Effector CD8-positive, alpha-beta T cell (primary cell): ENCODE measurements around the gene ENG.

Experiments
- DNase-seq: peaks from one replicate; lab custom pipeline; 2025; lab: John Stamatoyannopoulos, UW

ENG gene

DNA sequence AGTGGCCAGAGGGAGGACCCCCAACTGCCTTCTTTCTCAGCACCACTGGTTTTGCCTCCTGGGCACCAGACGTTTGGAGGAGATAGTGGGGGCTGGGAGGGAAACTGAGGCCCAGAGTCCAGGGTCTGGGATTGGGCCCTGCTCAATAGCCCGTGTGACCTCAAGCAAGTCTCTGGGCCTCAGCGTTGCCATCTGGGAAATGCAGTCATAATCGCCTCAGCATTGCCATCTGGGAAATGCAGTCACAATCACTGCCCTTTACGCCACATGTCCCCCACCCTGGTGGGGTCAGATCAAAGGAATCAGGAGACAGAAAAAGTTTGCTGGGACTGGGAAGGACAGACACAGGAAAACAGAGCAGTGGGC, 77.6 kb downstream of the ENG start:
- no peak for DNase-seq

DNA sequence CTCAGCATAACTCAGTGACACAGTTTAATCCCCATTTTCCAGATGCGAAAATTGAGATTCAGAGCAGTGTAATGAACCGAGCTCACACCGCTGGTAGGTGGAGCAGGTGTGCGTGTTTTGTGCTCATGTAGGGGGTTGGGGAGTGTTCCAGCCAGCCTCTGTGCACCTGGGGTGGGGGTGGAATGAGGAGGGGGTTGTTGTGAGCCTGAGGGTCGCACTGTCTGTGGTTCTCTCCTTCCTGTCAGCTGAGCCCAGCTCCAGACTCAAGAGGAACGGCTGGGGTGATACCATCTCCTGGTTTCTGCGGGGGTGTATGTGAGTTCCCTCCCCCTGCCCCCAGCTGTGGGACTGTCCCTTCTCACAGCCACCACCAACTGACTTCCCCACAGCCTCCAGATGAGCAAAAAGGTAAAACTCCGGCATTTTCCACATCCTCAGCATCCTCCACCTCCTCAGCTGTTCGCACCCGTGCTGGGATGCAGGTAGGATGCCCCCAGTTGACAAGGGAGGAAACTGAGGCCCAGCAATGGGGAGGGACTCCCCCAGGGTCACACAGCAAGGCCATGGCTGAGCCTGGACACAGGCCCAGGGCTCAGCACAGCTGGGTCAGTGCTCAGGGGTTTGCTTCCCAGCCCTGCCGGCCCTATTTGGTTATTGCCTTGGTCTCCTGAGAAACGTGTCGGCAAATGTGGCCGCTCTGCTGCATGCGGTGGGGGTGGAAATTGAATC, 78.1 kb downstream of the ENG start:
- peak; percentile 54 for DNase-seq

DNA sequence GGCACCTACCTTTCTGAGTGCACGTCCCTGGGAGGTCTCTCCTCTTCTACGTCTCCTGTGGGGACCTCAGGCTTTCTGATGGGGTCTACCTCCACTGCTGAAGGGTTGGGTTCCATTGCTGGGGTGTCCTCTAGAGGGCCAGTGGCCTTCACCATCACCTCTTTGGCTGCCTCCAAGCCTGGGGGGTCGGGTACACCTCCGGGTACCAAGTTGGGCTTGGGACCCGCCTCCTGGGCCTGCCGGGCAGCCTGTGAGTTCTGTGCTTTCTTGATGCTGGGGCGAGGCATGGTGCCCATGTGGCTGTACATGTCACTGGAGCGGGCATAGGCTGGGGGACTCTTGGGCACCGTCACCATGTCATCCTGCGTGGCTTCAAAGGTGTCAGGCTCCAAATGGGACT, 80.5 kb downstream of the ENG start:
- no peak for DNase-seq

DNA sequence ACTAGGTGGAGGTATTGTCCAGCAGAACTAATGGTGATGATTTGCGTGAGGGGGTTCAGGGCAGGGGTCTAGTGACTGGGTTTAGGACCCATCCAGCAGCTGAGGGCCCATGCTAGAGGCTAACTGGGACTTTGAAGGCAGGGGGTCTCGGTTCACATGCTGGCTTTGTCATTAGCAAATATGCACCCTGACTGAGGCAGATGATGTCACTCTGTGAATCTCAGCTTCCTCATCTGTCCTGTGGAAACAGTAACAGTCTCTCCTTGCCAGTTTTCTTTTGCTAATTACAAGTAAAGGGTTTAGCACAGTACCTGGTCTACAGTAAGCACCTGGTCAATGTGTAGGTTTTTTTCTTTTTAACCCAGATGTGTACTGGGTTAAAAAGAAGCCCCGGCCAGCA, 81.2 kb downstream of the ENG start:
- DNase-seq = no peak

DNA sequence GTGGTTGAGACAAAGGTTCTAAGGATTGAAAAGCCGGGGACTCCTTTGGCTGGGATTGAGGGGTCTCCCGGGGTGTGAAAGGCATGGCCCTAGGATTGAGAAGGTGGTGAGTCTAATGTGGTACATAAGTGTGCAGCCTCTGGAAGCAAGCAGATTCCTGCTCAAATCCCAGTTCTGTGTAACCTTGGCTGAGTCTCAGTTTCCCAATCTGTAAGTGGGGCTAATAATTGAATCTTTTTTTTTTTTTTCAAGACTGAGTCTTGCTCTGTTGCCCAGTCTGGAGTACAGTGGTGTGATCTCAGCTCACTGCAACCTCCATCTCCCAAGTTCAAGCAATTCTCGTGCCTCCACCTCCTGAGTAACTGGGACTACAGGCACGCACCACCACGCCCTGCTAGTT, 81.9 kb downstream of the ENG start:
- no peak for DNase-seq

DNA sequence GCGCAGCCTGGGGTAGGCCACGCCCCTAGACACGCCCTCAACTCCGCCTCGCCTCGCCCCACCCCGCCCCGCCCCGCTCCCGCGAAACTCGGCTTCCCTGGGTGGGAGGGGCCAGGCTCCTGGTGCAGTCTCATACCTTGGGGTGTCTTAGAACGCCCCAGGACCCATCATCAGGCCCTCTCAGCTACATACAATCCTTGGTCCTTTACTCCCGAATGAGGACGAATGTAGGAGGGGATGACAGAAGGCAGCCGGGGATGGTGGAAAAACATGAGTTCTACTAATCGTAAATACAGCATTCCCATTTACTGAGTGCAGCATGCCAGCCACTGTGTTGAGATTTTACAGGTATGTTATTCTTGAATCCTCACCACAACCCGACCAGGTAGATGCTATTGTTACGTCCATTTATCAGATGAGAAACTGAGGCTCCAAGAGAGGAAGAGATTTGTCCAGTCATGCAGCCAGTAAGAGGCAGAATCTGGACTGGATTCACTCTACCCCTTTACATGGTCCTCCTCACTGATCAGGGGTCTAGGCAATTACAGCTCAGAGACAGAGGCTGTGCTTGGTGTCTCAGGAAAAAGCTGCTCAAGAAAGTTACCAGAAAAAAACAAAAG, 82.8 kb downstream of the ENG start:
- DNase-seq = no peak

DNA sequence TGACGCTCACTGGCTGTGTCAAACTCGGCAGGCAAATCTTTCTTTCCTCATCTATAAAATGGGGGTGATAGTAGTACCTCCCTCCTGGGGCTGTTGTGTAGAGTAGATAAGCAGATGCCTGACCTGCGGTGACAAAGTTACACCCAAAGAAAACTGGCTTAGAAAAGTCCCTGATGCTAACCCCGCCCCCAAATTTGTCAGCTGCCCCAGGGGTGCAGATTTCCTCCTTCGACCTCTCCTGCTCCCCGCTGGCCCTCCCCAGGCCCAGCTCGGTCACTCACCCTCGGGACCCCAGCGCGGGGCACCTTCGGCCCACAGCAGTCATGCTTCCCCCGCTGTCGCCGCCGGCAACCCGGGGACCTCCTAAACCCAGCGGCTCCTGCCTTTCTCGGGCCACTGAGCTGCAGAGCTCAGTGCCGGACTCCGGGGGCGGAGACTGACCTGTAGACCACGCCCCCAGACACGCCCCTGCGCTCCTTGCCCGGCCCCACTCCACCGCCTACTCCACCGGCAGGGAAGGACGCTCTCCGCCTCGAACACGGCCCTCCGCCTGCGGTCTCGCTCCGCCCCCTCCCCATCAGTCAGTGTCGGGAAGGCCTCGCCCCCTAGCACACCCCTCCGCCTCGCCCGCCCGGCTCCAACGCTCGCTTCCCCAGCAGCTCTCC, 83.4 kb downstream of the ENG start:
- DNase-seq = peak; percentile 88

DNA sequence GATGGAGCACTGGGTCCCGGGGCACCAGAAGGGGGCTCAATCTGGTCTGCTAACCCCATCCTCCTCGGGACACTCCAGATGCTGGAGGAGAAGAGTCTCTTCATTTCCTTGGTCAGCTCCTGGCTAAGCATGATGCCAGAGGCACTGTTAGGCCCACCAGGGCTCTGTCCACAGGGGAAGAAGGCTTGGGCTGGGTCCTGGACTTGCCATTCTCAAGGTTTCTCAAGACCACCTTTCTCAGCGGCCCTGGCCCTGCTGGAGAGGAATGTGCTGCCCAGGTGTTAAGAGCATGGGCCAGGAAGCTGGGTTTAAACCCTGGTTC, 83.9 kb downstream of the ENG start:
- DNase-seq = no peak

DNA sequence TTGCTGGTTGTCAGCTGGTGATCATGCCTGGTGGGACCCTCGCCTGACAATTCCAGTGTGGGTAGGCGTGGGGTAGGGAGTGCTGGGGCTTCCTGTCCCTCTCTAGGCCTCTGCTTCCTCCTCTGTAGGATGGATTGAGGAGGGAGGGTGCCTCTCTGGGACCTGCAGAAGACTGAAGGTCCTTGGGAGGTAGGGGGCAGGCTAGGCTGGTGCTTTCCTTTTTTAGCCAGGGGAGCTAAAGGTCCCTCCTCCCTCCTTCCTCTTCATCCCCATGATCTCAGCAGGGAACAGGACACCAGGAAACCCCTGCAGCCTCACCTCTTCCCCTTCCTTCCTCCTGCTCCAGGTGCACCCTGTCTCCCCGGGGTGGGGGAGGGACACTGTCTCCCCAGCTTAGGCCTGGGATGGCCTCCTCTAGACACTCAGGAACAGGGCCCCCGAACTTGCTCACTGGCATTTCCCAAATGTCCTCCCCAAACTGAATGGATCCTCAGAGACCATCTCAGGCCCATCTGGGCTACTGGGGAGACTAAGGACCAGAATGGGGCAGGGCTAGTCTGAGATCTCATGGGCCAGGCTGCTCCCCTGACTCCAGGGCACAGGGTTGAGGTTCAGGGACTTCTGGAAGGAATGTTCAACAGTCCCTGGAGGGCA, 84.4 kb downstream of the ENG start:
- DNase-seq = no peak

DNA sequence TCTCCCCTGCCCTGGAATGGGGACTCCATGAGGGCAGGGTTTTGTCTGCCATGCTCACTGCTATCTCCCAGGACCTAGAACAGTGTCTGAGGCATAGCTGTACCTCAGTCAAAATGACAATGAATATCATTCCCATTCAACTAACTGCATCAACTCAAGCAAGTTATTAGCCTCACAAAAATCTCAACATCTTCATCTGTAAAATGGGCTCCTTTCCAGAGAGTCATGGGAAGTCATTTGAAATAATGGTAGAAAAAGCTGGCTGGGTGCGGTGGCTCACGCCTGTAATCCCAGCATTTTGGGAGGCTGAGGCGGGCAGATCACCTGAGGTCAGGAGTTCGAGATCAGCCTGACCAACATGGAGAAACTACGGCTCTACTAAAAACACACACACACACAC, 85.4 kb downstream of the ENG start:
- DNase-seq = no peak

DNA sequence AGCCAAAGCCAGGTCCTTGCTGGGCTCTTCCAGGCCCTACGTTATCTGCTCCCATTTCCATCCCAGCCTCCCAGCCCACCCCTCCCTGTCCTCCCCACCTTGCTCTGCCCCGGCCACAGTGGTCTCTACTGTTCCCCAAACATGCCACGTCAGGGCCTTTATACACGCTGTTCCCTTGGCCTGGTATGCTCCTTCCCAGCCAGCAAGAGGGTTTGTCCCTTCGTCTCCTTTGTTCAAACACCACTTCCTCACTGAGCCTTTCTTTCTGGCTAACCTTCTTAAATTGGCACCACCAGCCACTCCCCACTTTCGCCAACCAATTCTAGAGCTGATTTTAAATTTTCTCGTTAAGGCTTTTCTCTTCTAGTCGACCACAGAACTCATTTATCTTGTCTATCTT, 85.8 kb downstream of the ENG start:
- DNase-seq = no peak

DNA sequence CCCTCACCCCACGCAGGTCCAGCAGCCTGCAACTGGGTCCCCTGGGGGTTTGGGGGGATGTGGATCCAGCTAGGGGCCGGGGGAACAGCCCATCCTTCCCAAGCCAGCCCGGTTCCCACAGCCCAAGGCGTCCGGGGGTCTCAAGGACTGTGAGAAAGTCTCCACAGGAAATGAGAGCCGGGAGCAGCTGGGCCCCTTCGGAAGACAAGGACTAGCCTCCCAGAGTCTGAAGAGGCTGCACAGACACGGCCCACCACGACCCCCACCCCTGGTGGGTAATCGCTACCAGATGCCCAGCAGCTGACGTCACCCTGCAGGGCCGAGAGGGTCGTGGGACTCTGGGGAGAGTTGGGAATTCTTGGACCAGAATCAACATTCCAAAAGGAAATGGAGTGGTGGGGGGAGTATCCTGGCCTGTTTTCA, 86.5 kb downstream of the ENG start:
- no peak for DNase-seq

DNA sequence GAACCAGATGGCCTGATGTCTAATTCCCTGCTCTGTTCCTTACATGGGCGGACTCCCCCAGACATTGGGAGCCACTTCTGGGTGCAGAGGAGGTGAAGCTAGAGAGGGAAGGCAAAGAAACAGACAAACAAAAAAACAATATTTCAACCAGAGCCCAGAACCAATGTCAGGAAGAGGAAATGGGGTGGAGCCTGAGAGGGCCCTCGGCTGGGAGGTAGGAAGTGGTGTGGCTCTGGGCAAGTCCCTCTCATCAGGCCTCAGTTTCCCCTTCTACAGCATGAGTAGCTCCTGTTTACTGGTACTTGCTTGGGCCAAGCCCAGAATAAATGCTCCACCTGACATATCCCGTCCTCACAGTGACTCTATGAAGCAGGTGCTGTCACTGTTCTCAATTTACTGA, 87.0 kb downstream of the ENG start:
- no peak for DNase-seq

DNA sequence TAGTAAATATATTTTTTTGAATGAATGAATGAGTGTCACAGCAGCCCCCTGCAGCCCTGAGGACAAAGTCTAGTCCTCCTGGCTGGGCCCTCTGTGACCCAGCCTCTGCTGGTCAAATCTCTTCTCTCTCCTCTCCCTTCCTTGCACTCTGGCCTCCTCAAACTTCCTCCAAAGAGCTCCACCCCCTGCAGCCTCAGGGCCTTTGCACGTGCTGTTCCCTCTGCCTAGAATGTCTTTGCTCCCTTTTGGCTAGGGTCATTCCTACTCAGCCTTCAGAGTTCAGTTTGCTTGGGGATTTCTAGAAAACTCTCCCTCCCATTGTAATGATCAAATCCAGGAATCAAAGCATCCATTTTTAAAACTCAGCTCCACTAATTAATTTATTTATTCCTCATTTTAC, 89.0 kb downstream of the ENG start:
- DNase-seq = no peak
